ENCODE measurements around the gene LIMCH1.

- no peak for TF ChIP-seq TAF1 (IDR thresholded peaks at IDR 0.05; ENCODE audit: borderline replicate concordance, insufficient read depth, low read length)
- TF ChIP-seq SIN3A (IDR thresholded peaks at IDR 0.05; ENCODE audit: borderline replicate concordance, insufficient read depth, low read length), result no peak
- TF ChIP-seq POLR2AphosphoS5 (IDR thresholded peaks at IDR 0.05; ENCODE audit: low read depth, low read length), result no peak
Observed at GRCh38 chr4:41546638-41547037, 8.7 kb downstream of the LIMCH1 start.

Measured in PFSK-1 (cell line).